Measurements from ENCODE around the gene SCFD2.
"Not testable (repeated sequence)": the region's sequence is repeated elsewhere in the genome, so short reads cannot be mapped to it uniquely, and the experiment has no call there.

Gene SCFD2

GRCh38 chr4:52840531-52841370 lies 525.1 kb downstream of the SCFD2 start:
- no peak for DNase-seq

DNA sequence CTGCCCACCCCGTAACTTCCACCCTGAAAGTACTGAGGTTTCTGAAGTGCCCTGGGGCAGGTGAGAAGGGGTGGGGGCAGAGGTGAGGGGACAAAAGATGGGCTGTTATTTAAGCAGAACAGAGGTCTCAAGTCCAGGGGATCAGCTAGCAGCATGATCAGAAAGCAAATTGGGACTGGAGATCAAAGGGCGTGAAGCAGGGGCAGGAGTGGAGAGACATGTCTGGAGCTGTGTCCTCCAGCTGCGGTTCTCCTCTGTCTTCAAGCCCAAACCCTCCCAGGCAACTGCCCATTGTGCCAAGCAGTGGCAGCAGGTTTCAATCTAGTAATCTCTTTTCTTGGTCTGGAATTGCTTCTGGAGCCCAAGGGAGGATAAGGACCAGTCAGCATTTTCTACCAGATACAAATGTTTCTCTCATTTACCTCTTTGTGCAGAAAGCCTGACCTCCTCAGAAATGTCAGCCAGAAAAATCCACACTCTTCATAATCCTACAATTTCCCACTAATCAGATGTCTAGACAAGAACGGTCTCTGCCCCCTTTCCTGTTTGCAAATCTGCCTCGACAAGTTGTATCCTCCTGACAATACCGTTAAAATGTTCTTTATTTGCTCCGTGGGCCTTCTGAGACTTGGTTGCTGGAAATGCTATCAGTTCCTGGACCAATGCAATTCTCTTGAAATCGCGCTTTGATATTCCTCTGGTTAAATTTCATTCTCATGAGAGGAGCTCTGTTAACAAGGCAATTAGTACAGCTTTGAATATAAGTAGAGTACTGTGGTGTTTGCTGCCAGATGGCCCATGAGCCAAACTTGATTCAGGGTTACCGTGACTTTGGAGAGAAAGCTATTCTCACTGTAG lies 526.9 kb downstream of the SCFD2 start:
- no peak for DNase-seq

- no peak for DNase-seq
Measured at GRCh38 chr4:52837716-52838558, 527.9 kb downstream of the SCFD2 start.

DNA sequence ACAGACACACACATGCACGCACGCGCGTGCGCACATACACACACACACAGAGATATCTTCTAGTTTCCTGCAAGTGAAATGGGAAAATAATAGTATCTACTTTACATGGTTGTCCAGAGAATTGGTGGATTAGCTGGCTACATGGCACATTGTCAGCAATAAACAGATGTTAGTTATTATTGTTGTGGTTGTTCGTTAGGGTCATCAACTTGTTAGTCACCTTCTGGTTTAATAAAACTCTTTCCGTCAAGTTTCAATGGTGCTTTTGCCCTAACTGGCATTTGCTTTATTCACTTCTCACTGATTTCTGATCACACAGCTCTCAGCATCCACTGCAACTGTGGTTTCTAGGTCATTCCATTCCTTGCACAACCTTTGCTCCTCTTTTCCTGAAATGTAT lies 529.2 kb downstream of the SCFD2 start:
- no peak for DNase-seq

- no peak for DNase-seq
Measured at GRCh38 chr4:52836120-52836519, 529.7 kb downstream of the SCFD2 start.

- not testable (repeated sequence) for DNase-seq
Measured at GRCh38 chr4:52834641-52835456, 531.0 kb downstream of the SCFD2 start.

DNA sequence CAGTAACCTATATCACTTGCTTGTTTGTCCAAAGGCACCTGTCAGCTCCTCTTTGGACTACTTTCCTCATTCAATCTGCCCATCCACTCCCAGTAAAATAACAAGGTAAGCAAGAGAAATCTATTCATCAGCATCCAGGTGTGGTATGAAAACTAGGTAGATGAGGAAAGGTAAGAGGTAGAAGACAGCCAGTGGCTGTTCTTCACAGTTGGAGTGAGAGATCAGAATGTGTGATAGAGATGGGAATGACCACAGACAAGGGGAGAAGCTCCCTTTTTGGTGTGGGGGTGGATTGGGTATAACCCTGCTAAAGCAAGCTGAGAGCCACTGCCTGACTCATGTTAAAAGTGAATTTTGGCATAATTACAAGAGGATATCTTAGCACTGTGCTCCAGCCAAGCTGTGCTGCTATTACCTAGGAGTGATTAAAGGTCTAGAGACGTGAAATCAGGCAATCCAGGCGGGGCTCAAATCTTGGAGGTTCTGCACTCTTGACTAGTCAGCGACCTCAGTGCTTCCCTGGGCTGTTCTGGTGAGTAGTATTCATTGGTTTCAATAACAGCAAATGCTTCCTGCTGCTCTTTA lies 531.8 kb downstream of the SCFD2 start:
- no peak for DNase-seq

GRCh38 chr4:52825460-52826090 lies 540.3 kb downstream of the SCFD2 start:
- DNase-seq, result no peak

DNA sequence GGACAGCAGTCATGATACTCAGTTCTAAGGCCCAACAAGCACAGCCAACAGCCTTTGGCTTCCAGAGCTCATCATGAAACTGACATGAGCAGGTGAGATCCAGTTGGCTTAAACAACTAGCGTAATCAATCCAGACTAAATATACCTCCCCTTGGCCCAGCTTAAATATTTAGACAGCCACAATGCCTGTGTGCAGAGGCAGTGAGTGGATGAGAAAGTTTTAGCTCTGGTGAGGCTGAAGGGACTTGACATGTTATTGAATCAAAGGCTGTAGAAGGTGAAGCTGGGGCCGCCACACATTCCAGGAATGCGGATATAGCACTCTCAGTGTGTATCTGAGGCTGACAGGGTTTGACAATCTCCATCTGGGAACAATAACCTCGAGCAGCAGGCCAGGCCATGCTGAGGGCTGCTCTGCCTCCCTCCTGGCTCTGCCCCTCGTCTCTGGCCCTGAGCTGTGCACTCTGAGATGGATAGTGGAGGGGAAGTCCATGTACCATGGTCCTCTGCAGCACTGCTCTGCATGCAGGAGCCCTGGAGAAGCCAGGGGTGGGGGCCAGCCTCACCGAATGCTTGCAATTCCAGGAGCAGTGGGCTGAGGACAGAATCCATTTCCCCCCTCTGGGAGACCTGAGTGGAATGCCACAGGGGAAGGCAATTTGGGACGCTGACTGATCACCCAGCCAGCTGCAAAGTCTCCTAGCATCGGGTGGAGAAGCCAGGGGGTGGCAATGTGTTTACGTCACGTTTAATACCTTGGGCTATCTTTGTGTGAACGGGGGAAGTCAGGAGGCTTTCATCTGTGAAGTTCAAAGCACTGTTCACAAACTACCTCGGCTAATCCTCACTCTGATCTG lies 541.0 kb downstream of the SCFD2 start:
- DNase-seq, result no peak

DNA sequence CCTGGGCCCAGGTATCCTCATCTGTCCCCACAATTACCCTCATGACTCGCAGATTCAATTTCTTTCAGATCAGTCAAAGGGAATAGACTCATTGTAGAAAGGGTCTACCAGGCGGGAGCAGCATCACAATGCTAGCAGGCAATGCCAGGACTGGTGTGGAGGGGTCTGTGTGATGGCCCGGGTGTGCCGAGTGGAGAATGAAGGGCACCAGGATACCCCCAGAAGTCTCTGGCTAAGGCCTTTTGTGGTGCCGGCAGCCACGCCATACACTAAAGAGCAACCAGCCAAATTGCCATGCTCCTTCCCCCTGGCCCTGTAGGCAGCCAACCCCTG lies 541.6 kb downstream of the SCFD2 start:
- no peak for DNase-seq

- DNase-seq, result no peak
Measured at GRCh38 chr4:52823702-52824092, 542.2 kb downstream of the SCFD2 start.
